Tibial nerve (tissue), 3 donors: ENCODE data around the gene BCAR1.

Experiments used
- POLR2A ChIP-seq, 2 donors: fragments of 450-650 bp; IDR thresholded peaks; one replicate each; pipeline ENCODE4 v1.6.1; 2017; ENCODE audit warnings: antibody characterized with exemption in 2 of 2, mild to moderate bottlenecking in 2 of 2, moderate library complexity in 2 of 2
- TF ChIP-seq, protein P1 (sequence below), 5 experiments: fragments of 200-600 bp in 3 of 5; fragments of 450-650 bp in 2 of 5; sonication (generic) in 3 of 5; IDR thresholded peaks; one replicate each; pipeline ENCODE4 v1.5.1; 2016 to 2019; ENCODE audit warnings: antibody characterized with exemption in 5 of 5, mild to moderate bottlenecking in 3 of 5, moderate library complexity in 2 of 5

DNA sequence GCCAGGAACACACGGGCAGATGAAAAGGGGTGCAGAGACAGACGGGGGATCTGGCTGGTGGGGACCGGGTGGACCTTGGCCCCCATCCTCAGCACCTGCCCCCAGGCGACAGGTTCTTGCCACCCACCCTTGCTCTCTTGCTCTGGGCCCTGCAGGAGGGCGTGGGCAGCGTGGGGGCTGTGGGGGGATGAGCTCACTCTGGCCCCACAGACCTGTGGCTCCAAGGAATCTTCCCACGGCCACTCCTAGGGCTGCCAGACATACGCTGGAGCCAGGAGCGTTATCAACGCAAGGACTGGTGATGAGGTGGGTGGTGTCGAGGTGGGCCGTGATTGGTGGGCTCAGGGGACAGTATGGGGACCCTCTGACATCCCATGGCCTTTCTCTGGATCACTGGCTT lies 26.3 kb downstream of the BCAR1 start:
- TF ChIP-seq, protein P1, sequence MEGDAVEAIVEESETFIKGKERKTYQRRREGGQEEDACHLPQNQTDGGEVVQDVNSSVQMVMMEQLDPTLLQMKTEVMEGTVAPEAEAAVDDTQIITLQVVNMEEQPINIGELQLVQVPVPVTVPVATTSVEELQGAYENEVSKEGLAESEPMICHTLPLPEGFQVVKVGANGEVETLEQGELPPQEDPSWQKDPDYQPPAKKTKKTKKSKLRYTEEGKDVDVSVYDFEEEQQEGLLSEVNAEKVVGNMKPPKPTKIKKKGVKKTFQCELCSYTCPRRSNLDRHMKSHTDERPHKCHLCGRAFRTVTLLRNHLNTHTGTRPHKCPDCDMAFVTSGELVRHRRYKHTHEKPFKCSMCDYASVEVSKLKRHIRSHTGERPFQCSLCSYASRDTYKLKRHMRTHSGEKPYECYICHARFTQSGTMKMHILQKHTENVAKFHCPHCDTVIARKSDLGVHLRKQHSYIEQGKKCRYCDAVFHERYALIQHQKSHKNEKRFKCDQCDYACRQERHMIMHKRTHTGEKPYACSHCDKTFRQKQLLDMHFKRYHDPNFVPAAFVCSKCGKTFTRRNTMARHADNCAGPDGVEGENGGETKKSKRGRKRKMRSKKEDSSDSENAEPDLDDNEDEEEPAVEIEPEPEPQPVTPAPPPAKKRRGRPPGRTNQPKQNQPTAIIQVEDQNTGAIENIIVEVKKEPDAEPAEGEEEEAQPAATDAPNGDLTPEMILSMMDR (IDR thresholded peaks at IDR 0.05), result no peak
- TF ChIP-seq POLR2A (IDR thresholded peaks at IDR 0.05), result no peak
